Endothelial cell (in vitro differentiated cells): Measurements from ENCODE around the gene ASAP2. TPM values are rescaled to one million over a fixed set of nuclear protein-coding genes. Genes with fewer than 3 reads are reported as not detected.

Source experiments
- DNase-seq: peaks from one replicate; pipeline ENCODE4 v3.0.0; 2021; ENCODE audit warnings: low spot score
- H3K27ac Mint-ChIP-seq: one replicate; pipeline ENCODE4 v1.8.0; 2021; ENCODE audit warnings: mixed read lengths, inconsistent platforms; ENCODE audit not compliant: unreplicated experiment
- H3K27me3 Mint-ChIP-seq: one replicate; pipeline ENCODE4 v1.8.0; 2021; ENCODE audit warnings: mild to moderate bottlenecking, moderate library complexity, mixed read lengths, inconsistent platforms; ENCODE audit not compliant: unreplicated experiment
- H3K36me3 Mint-ChIP-seq: one replicate; pipeline ENCODE4 v1.8.0; 2021; ENCODE audit warnings: mild to moderate bottlenecking, low read depth, mixed read lengths, inconsistent platforms; ENCODE audit not compliant: unreplicated experiment
- H3K4me1 Mint-ChIP-seq: one replicate; pipeline ENCODE4 v1.8.0; 2021; ENCODE audit warnings: mild to moderate bottlenecking, mixed read lengths, inconsistent platforms; ENCODE audit not compliant: unreplicated experiment
- H3K4me3 Mint-ChIP-seq: one replicate; pipeline ENCODE4 v1.8.0; 2021; ENCODE audit warnings: mild to moderate bottlenecking, mixed read lengths, inconsistent platforms; ENCODE audit not compliant: unreplicated experiment
- H3K9me3 Mint-ChIP-seq: one replicate; pipeline ENCODE4 v1.8.0; 2021; ENCODE audit warnings: mixed read lengths, inconsistent platforms; ENCODE audit not compliant: unreplicated experiment
- total RNA-seq: library from RNA; stranded (reverse); fragmentation: NEBNext Ultra II Directional; extraction: Animal tissue kit (Norgen Biotek cat#: 25700); gene quantifications from one replicate; pipeline ENCODE4 v1.2.1, GENCODE V29; 2021; ENCODE audit not compliant: unreplicated experiment
- TF ChIP-seq, protein P1 (sequence below): fragments of 200-600 bp; sonication (generic); IDR thresholded peaks from one replicate; pipeline ENCODE4 v1.5.0; 2021; ENCODE audit warnings: antibody characterized with exemption; ENCODE audit not compliant: unreplicated experiment

Gene ASAP2
- total RNA-seq, 1 donor from 2014 or later: 31.8 TPM

DNA sequence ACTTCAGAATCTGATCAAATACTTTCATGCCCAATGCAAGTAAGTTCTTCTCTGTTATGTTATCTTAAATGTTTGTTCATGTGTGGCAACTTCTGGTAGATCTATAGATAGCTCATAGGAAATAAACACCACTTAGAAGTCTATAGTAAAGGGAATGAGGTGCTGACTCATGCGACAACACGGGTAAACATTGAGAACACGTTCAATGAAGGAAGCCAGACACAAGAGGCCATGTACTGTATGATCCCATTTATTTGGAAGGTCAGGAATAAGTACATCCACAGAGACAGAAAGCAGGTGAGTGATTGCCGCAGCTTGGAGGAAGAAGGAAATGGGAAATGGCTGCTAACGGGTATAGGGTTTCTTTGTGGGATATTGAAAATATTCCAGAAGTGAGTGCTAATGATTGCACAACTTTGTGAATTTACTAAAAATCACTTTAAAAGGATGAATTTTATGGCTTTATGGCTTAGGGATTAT lies 121.3 kb downstream of the ASAP2 start:
- Mint-ChIP-seq H3K27ac (peak overlapping the region; percentile 4), H3K4me3 (no peak overlapping the region), H3K36me3 (peaks cover 19% of the 10 kb centered on the region), H3K9me3 (no peaks in the 10 kb centered on the region), H3K27me3 (peaks cover 3% of the 10 kb centered on the region), H3K4me1 (peaks cover 20% of the 10 kb centered on the region)
- DNase-seq: no peak
- TF ChIP-seq, protein P1, sequence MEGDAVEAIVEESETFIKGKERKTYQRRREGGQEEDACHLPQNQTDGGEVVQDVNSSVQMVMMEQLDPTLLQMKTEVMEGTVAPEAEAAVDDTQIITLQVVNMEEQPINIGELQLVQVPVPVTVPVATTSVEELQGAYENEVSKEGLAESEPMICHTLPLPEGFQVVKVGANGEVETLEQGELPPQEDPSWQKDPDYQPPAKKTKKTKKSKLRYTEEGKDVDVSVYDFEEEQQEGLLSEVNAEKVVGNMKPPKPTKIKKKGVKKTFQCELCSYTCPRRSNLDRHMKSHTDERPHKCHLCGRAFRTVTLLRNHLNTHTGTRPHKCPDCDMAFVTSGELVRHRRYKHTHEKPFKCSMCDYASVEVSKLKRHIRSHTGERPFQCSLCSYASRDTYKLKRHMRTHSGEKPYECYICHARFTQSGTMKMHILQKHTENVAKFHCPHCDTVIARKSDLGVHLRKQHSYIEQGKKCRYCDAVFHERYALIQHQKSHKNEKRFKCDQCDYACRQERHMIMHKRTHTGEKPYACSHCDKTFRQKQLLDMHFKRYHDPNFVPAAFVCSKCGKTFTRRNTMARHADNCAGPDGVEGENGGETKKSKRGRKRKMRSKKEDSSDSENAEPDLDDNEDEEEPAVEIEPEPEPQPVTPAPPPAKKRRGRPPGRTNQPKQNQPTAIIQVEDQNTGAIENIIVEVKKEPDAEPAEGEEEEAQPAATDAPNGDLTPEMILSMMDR: no peak

DNA sequence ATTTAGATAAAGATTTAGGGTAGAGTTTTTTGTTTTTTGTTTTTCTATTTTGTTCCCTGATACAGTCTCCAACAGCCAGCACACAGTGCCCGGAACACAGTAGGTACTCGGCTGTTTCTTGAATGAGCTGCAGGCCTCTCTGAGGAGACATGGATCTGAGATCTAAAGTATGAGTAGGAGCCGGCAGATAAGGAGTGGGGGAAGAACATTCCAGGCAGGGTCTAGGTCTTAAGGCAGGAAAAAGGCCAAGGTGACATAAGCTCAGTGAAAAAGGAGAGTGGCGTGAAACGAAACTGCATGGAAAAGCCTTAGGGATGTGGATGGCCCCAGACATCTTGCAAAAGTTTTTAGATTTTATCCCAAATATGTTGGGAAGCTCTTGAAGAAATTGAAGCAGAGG lies 122.3 kb downstream of the ASAP2 start:
- Mint-ChIP-seq H3K27ac (no peak overlapping the region), H3K4me1 (peaks cover 20% of the 10 kb centered on the region), H3K27me3 (peaks cover 3% of the 10 kb centered on the region), H3K9me3 (no peaks in the 10 kb centered on the region), H3K4me3 (peak overlapping the region; percentile 13), H3K36me3 (peaks cover 10% of the 10 kb centered on the region)
- no peak for DNase-seq
- TF ChIP-seq, protein P1: no peak

DNA sequence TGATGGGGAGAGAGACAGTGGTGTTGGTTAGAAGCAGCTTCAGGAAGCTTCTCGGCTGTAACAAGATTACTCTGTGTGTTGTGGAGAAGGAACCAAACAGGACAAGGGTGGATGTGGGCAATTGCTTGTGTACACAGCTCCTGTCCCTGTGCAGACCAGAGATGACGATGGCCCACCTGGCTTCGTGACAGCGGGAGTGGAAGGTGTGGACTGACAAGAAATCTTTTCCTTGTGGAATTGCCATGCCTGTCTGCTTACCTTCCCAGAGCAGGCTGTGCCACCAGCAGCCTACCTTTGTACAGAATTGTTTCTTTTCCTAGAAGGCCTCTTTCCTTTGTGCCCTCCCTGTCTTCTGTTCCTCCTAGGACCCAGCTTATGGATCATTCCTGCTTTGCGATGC lies 122.9 kb downstream of the ASAP2 start:
- peaks cover 3% of the 10 kb centered on the region for H3K27me3 Mint-ChIP-seq
- TF ChIP-seq, protein P1: no peak
- no peak overlapping the region for H3K27ac Mint-ChIP-seq
- no peak for DNase-seq
- peaks cover 20% of the 10 kb centered on the region for H3K4me1 Mint-ChIP-seq
- H3K9me3 Mint-ChIP-seq: no peaks in the 10 kb centered on the region
- peak overlapping the region; percentile 10 for H3K4me3 Mint-ChIP-seq
- H3K36me3 Mint-ChIP-seq: peaks cover 9% of the 10 kb centered on the region

DNA sequence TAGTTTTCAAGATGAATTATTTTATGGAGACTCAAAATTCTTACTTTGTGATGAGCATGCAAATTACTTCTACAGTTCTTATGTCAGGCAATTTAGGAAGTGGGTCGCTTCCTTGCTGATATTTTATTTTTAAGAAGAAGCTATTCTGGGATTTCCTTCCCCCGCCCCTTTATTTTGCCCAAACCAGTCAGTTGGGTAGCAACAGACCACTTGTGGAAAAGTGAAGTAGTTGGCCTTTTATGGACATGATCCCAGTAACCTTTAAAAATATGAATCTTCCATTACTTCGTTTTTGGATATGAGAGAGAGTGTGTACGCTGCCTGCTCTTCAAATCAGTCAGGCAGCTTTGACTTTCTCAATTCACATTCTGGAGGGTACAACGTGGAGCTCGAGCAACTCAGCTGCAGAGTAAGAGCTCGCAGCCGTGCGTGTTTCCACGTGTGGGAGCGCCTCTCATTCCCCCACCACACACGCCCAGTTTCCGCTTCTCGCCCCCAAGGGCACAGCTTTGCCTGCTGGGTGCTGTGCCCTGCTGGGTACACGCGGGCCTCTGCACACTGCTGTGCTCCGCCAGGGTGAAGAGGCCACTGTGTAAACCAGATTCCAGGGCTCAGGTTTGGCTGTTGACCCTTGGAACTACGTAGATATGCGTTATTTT lies 124.1 kb downstream of the ASAP2 start:
- no peak for DNase-seq
- TF ChIP-seq, protein P1: no peak
- Mint-ChIP-seq H3K4me1 (peaks cover 20% of the 10 kb centered on the region), H3K27ac (no peak overlapping the region), H3K4me3 (no peak overlapping the region), H3K9me3 (no peaks in the 10 kb centered on the region), H3K27me3 (peaks cover 3% of the 10 kb centered on the region), H3K36me3 (peaks cover 9% of the 10 kb centered on the region)

DNA sequence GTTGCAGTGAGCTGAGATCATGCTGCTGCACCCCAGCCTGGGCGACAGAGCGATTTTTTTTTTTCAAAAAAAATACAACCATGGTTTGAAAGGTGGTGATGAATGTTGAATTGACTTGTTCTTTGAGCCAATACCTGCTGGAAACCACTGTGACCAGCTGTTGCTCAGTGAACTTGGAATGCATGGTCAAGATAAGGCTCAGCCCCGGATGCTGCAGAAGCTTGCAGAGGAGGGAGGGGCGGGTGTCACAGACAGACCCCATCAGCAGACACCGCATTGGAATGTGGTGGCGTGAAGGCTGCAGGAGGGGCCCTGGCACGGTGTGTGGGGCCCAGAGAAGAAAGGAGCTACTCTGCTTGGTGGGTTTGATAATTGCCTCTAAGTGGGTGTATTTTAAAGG lies 125.1 kb downstream of the ASAP2 start:
- Mint-ChIP-seq H3K27ac (no peak overlapping the region), H3K4me3 (no peak overlapping the region), H3K9me3 (no peaks in the 10 kb centered on the region), H3K36me3 (peaks cover 15% of the 10 kb centered on the region), H3K27me3 (peaks cover 3% of the 10 kb centered on the region), H3K4me1 (peaks cover 18% of the 10 kb centered on the region)
- TF ChIP-seq, protein P1: no peak
- DNase-seq: no peak
